OCI-LY1 (cell line): ENCODE measurements around the gene SMYD3.

Source experiments
- H2AFZ ChIP-seq: fragments of 200-600 bp; sonication (generic), shearing (Covaris generic); 2 replicates; pipeline ENCODE4 v1.6.0; 2014; ENCODE audit warnings: antibody characterized with exemption, mild to moderate bottlenecking, low read length
- H3F3A ChIP-seq: fragments of 200-600 bp; sonication (generic), shearing (Covaris generic); 2 replicates; pipeline ENCODE4 v1.6.0; 2014; ENCODE audit warnings: mild to moderate bottlenecking, antibody characterized with exemption, low read length, moderate library complexity; ENCODE audit not compliant: insufficient read depth
- H3K27ac ChIP-seq: fragments of 200-600 bp; sonication (generic); 2 replicates; pipeline ENCODE4 v1.5.1; 2014; ENCODE audit warnings: low read length, mixed run types, mild to moderate bottlenecking, low read depth; ENCODE audit not compliant: poor library complexity, severe bottlenecking
- H3K27me3 ChIP-seq: fragments of 200-600 bp; sonication (generic); 2 replicates; pipeline ENCODE4 v1.6.0; 2014; ENCODE audit warnings: antibody characterized with exemption, mild to moderate bottlenecking, low read length, moderate library complexity; ENCODE audit not compliant: insufficient read depth
- H3K36me3 ChIP-seq: fragments of 200-600 bp; sonication (generic); 2 replicates; pipeline ENCODE4 v1.6.1; 2014; ENCODE audit warnings: mild to moderate bottlenecking, antibody characterized with exemption, low read length, moderate library complexity, mixed read lengths; ENCODE audit not compliant: insufficient read depth
- H3K4me1 ChIP-seq: fragments of 200-600 bp; sonication (generic); 2 replicates; pipeline ENCODE4 v1.5.1; 2014; ENCODE audit warnings: mild to moderate bottlenecking, low read length, moderate library complexity; ENCODE audit not compliant: insufficient read depth, severe bottlenecking
- H3K4me2 ChIP-seq: fragments of 200-600 bp; sonication (generic), shearing (Covaris generic); 2 replicates; pipeline ENCODE4 v1.6.1; 2014; ENCODE audit warnings: low read length
- H3K4me3 ChIP-seq: fragments of 200-600 bp; sonication (generic); 2 replicates; pipeline ENCODE4 v1.5.1; 2014; ENCODE audit warnings: low read length, low read depth, mild to moderate bottlenecking, mixed read lengths; ENCODE audit not compliant: poor library complexity, severe bottlenecking
- H3K79me2 ChIP-seq: fragments of 200-600 bp; shearing (Covaris generic); 2 replicates; pipeline ENCODE4 v1.6.1; 2016; ENCODE audit warnings: mixed run types, low read length, mixed read lengths; ENCODE audit not compliant: insufficient read depth
- H3K9ac ChIP-seq: fragments of 200-600 bp; sonication (generic), shearing (Covaris generic); 2 replicates; pipeline ENCODE4 v1.6.1; 2014; ENCODE audit warnings: mild to moderate bottlenecking, low read length, mixed read lengths
- H3K9me2 ChIP-seq: fragments of 200-600 bp; sonication (generic), shearing (Covaris generic); 2 replicates; pipeline ENCODE4 v1.6.1; 2014; ENCODE audit warnings: low read depth, mild to moderate bottlenecking, low read length, mixed read lengths
- H3K9me3 ChIP-seq: fragments of 200-600 bp; shearing (Covaris generic); 2 replicates; pipeline ENCODE4 v1.6.1; 2014; ENCODE audit warnings: low read length, mixed read lengths
- H4K20me1 ChIP-seq: fragments of 200-600 bp; sonication (generic), shearing (Covaris generic); 2 replicates; pipeline ENCODE4 v1.6.0; 2016; ENCODE audit warnings: mild to moderate bottlenecking, low read length; ENCODE audit not compliant: insufficient read depth
- CTCF ChIP-seq: fragments of 200-600 bp; sonication (generic), shearing (Covaris generic); IDR thresholded peaks from 2 replicates; pipeline ENCODE4 v1.5.1; 2017; ENCODE audit warnings: mild to moderate bottlenecking, antibody characterized with exemption, low read length, moderate library complexity, mixed read lengths
- EZH2 ChIP-seq: fragments of 200-600 bp; sonication (generic), shearing (Covaris generic); IDR thresholded peaks from 2 replicates; pipeline ENCODE4 v1.8.0; 2017; ENCODE audit warnings: borderline replicate concordance, mixed run types, mild to moderate bottlenecking, antibody characterized with exemption, low read length, moderate library complexity, mixed read lengths

SMYD3 gene

GRCh38 chr1:246550402-246550801 is 43.3 kb upstream of the SMYD3 start:
- peaks cover 84% of the 10 kb centered on the region for H3K36me3 ChIP-seq
- TF ChIP-seq CTCF: no peak
- TF ChIP-seq EZH2: no peak

GRCh38 chr1:246549665-246550064 is 42.6 kb upstream of the SMYD3 start:
- no peaks in the 10 kb centered on the region for H3K4me1 ChIP-seq
- TF ChIP-seq CTCF (no peak), EZH2 (no peak)
- H3K9me2 ChIP-seq: no peaks in the 10 kb centered on the region
- H3F3A ChIP-seq: no peaks in the 10 kb centered on the region
- H3K36me3 ChIP-seq: peaks cover 82% of the 10 kb centered on the region
- no peak overlapping the region for H2AFZ ChIP-seq
- no peaks in the 10 kb centered on the region for H3K79me2 ChIP-seq
- no peaks in the 10 kb centered on the region for H3K9me3 ChIP-seq
- H3K9ac ChIP-seq: no peak overlapping the region
- H3K27me3 ChIP-seq: no peaks in the 10 kb centered on the region
- H3K4me2 ChIP-seq: no peak overlapping the region
- H4K20me1 ChIP-seq: no peaks in the 10 kb centered on the region; the same call in 1 of the 2 replicates
- H3K27ac ChIP-seq: no peak overlapping the region
- no peak overlapping the region for H3K4me3 ChIP-seq

More at GRCh38 chr1:246550402-246550801, 43.3 kb upstream of the SMYD3 start:
- no peaks in the 10 kb centered on the region for H3K4me1 ChIP-seq
- no peaks in the 10 kb centered on the region for H3K27me3 ChIP-seq
- H3K9ac ChIP-seq: no peak overlapping the region
- H3K4me3 ChIP-seq: no peak overlapping the region
- no peaks in the 10 kb centered on the region for H3K9me2 ChIP-seq
- no peak overlapping the region for H2AFZ ChIP-seq
- H4K20me1 ChIP-seq: no peaks in the 10 kb centered on the region; the same call in 1 of the 2 replicates
- H3F3A ChIP-seq: no peaks in the 10 kb centered on the region
- no peak overlapping the region for H3K27ac ChIP-seq
- H3K79me2 ChIP-seq: no peaks in the 10 kb centered on the region
- H3K9me3 ChIP-seq: no peaks in the 10 kb centered on the region
- no peak overlapping the region for H3K4me2 ChIP-seq

GRCh38 chr1:246544001-246544400 is 36.9 kb upstream of the SMYD3 start:
- Histone ChIP-seq H3K27me3 (no peaks in the 10 kb centered on the region), H3K79me2 (no peaks in the 10 kb centered on the region), H3K9me2 (no peaks in the 10 kb centered on the region), H3K36me3 (peaks cover 73% of the 10 kb centered on the region), H2AFZ (no peak overlapping the region), H3K27ac (no peak overlapping the region), H4K20me1 (no peaks in the 10 kb centered on the region; the same call in 1 of the 2 replicates), H3K9ac (no peak overlapping the region), H3K4me3 (no peak overlapping the region), H3F3A (no peaks in the 10 kb centered on the region), H3K4me1 (no peaks in the 10 kb centered on the region), H3K4me2 (no peak overlapping the region), H3K9me3 (no peaks in the 10 kb centered on the region)
- TF ChIP-seq CTCF (no peak), EZH2 (no peak)
